OCI-LY1 (cell line): Measurements from ENCODE around the gene SLC2A13.
"Not testable (repeated sequence)": the region's sequence is repeated elsewhere in the genome, so short reads cannot be mapped to it uniquely, and the experiment has no call there.

Experiments used
- H2AFZ ChIP-seq: fragments of 200-600 bp; sonication (generic), shearing (Covaris generic); 2 replicates; pipeline ENCODE4 v1.6.0; 2014; ENCODE audit warnings: antibody characterized with exemption, mild to moderate bottlenecking, low read length
- H3F3A ChIP-seq: fragments of 200-600 bp; sonication (generic), shearing (Covaris generic); 2 replicates; pipeline ENCODE4 v1.6.0; 2014; ENCODE audit warnings: mild to moderate bottlenecking, antibody characterized with exemption, low read length, moderate library complexity; ENCODE audit not compliant: insufficient read depth
- H3K27ac ChIP-seq: fragments of 200-600 bp; sonication (generic); 2 replicates; pipeline ENCODE4 v1.5.1; 2014; ENCODE audit warnings: low read length, mixed run types, mild to moderate bottlenecking, low read depth; ENCODE audit not compliant: poor library complexity, severe bottlenecking
- H3K27me3 ChIP-seq: fragments of 200-600 bp; sonication (generic); 2 replicates; pipeline ENCODE4 v1.6.0; 2014; ENCODE audit warnings: antibody characterized with exemption, mild to moderate bottlenecking, low read length, moderate library complexity; ENCODE audit not compliant: insufficient read depth
- H3K36me3 ChIP-seq: fragments of 200-600 bp; sonication (generic); 2 replicates; pipeline ENCODE4 v1.6.1; 2014; ENCODE audit warnings: mild to moderate bottlenecking, antibody characterized with exemption, low read length, moderate library complexity, mixed read lengths; ENCODE audit not compliant: insufficient read depth
- H3K4me1 ChIP-seq: fragments of 200-600 bp; sonication (generic); 2 replicates; pipeline ENCODE4 v1.5.1; 2014; ENCODE audit warnings: mild to moderate bottlenecking, low read length, moderate library complexity; ENCODE audit not compliant: insufficient read depth, severe bottlenecking
- H3K4me2 ChIP-seq: fragments of 200-600 bp; sonication (generic), shearing (Covaris generic); 2 replicates; pipeline ENCODE4 v1.6.1; 2014; ENCODE audit warnings: low read length
- H3K4me3 ChIP-seq: fragments of 200-600 bp; sonication (generic); 2 replicates; pipeline ENCODE4 v1.5.1; 2014; ENCODE audit warnings: low read length, low read depth, mild to moderate bottlenecking, mixed read lengths; ENCODE audit not compliant: poor library complexity, severe bottlenecking
- H3K79me2 ChIP-seq: fragments of 200-600 bp; shearing (Covaris generic); 2 replicates; pipeline ENCODE4 v1.6.1; 2016; ENCODE audit warnings: mixed run types, low read length, mixed read lengths; ENCODE audit not compliant: insufficient read depth
- H3K9ac ChIP-seq: fragments of 200-600 bp; sonication (generic), shearing (Covaris generic); 2 replicates; pipeline ENCODE4 v1.6.1; 2014; ENCODE audit warnings: mild to moderate bottlenecking, low read length, mixed read lengths
- H3K9me2 ChIP-seq: fragments of 200-600 bp; sonication (generic), shearing (Covaris generic); 2 replicates; pipeline ENCODE4 v1.6.1; 2014; ENCODE audit warnings: low read depth, mild to moderate bottlenecking, low read length, mixed read lengths
- H3K9me3 ChIP-seq: fragments of 200-600 bp; shearing (Covaris generic); 2 replicates; pipeline ENCODE4 v1.6.1; 2014; ENCODE audit warnings: low read length, mixed read lengths
- H4K20me1 ChIP-seq: fragments of 200-600 bp; sonication (generic), shearing (Covaris generic); 2 replicates; pipeline ENCODE4 v1.6.0; 2016; ENCODE audit warnings: mild to moderate bottlenecking, low read length; ENCODE audit not compliant: insufficient read depth
- CTCF ChIP-seq: fragments of 200-600 bp; sonication (generic), shearing (Covaris generic); IDR thresholded peaks from 2 replicates; pipeline ENCODE4 v1.5.1; 2017; ENCODE audit warnings: mild to moderate bottlenecking, antibody characterized with exemption, low read length, moderate library complexity, mixed read lengths
- EZH2 ChIP-seq: fragments of 200-600 bp; sonication (generic), shearing (Covaris generic); IDR thresholded peaks from 2 replicates; pipeline ENCODE4 v1.8.0; 2017; ENCODE audit warnings: borderline replicate concordance, mixed run types, mild to moderate bottlenecking, antibody characterized with exemption, low read length, moderate library complexity, mixed read lengths

SLC2A13 gene

GRCh38 chr12:39792938-39793337, 312.9 kb downstream of the SLC2A13 start:
- no peak for TF ChIP-seq EZH2
- TF ChIP-seq CTCF: no peak
- Histone ChIP-seq H3K27ac (no peak overlapping the region), H3K9me3 (no peaks in the 10 kb centered on the region), H3K4me3 (no peak overlapping the region), H3K9ac (no peak overlapping the region), H3K4me2 (no peak overlapping the region), H3K9me2 (no peaks in the 10 kb centered on the region), H3F3A (no peaks in the 10 kb centered on the region), H3K79me2 (no peaks in the 10 kb centered on the region), H3K4me1 (no peaks in the 10 kb centered on the region), H2AFZ (no peak overlapping the region), H3K27me3 (no peaks in the 10 kb centered on the region), H4K20me1 (no peaks in the 10 kb centered on the region), H3K36me3 (no peaks in the 10 kb centered on the region)

- Histone ChIP-seq H2AFZ (no peak overlapping the region), H3F3A (no peaks in the 10 kb centered on the region), H3K36me3 (no peaks in the 10 kb centered on the region), H3K4me1 (no peaks in the 10 kb centered on the region), H3K79me2 (no peaks in the 10 kb centered on the region), H3K27ac (no peak overlapping the region), H3K9me2 (no peaks in the 10 kb centered on the region), H4K20me1 (no peaks in the 10 kb centered on the region), H3K27me3 (no peaks in the 10 kb centered on the region), H3K9me3 (no peaks in the 10 kb centered on the region), H3K4me3 (no peak overlapping the region), H3K9ac (no peak overlapping the region), H3K4me2 (no peak overlapping the region)
- TF ChIP-seq EZH2 (no peak), CTCF (no peak)
Measured at GRCh38 chr12:39788239-39788638, 317.6 kb downstream of the SLC2A13 start.

DNA sequence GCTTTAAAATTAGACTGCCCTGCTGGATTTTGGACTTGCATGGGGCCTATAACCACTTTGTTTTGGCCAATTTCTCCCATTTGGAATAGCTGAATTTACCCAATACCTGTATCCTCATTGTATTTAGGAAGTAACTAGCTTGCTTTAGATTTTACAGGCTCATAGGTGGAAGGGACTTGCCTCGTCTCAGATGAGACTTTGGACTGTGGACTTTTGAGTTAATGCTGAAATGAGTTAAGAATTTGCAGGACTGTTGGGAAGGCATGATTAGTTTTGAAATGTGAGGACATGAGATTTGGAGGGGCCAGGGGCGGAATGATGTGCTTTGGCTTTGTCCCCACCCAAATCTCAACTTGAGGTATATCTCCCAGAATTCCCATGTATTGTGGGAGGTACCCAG, 320.1 kb downstream of the SLC2A13 start:
- H3K9ac ChIP-seq, H4K20me1 ChIP-seq, H3K36me3 ChIP-seq, H3K27me3 ChIP-seq, H3K4me3 ChIP-seq, H3K27ac ChIP-seq, H2AFZ ChIP-seq, H3K9me2 ChIP-seq, H3K4me2 ChIP-seq, H3K9me3 ChIP-seq, H3K4me1 ChIP-seq, H3K79me2 ChIP-seq, H3F3A ChIP-seq: not testable (repeated sequence)

DNA sequence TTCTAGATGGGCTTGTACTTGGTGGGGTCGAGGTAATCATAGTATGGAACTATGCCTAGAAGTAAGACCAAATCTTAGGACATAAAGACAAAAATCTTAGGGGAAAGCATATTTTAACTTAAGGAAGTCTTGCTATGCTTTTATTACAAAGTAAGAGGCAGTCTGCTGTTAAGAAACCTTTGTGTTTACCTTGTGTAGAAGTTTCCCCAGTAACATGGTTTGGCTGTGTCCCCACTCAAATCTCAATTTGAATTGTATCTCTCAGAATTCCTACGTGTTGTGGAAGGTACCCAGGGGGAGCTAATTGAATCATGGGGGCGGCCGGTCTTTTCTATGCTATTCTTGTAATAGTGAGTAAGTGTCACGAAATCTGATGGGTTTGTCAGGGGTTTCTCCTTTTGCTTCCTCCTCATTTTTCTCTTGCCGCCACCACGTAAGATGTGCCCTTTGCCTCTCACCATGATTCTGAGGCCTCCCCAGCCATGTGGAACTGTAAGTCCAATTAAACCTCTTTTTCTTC, 323.8 kb downstream of the SLC2A13 start:
- Histone ChIP-seq H4K20me1 (no peaks in the 10 kb centered on the region), H3K4me1 (no peaks in the 10 kb centered on the region), H3K9me3 (no peaks in the 10 kb centered on the region), H3K4me3 (no peak overlapping the region), H3K27ac (no peak overlapping the region), H3K9me2 (no peaks in the 10 kb centered on the region), H2AFZ (no peak overlapping the region), H3K9ac (no peak overlapping the region), H3K79me2 (no peaks in the 10 kb centered on the region), H3K27me3 (no peaks in the 10 kb centered on the region), H3F3A (no peaks in the 10 kb centered on the region), H3K36me3 (no peaks in the 10 kb centered on the region), H3K4me2 (no peak overlapping the region)
- no peak for TF ChIP-seq CTCF
- TF ChIP-seq EZH2: no peak
